ENCODE data around the gene EDNRA. TPM values are rescaled to one million over a fixed set of nuclear protein-coding genes. Genes with fewer than 3 reads are reported as not detected.

Gene EDNRA
- total and polyA plus RNA-seq, 2 of the 4 experiments (the other 2 are of a cell fraction): 3.8 to 6.5 TPM

DNA sequence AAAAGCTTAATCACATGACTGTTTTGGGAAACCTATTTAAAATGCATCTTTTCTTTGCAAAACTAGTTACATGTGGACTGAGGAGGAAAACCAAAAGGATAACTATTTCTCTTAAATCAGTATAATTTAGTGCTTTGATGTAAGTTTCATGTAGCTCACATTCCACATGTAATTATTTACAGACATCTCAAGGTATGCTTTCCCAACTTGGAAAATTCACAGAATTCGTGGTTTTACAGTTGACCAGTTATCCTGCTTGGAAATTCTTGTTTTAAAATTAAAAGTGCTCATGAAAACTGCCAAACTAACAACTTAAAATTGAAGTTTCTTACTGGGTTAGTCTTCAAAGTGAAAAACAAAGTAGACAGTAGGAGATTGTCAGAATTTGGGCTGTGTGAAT, 52.4 kb downstream of the EDNRA start:
- CTCF ChIA-PET: no interaction called here
- POLR2A ChIA-PET (ENCODE audit: unreplicated experiment): no interaction called here

More for the DNA sequence above, 52.4 kb downstream of the EDNRA start:
- Histone ChIP-seq H2BK120ac (ENCODE audit: low read depth, low read length) (no peak overlapping the region), H2BK5ac (ENCODE audit: low read depth, low read length, poor library complexity, severe bottlenecking) (no peak overlapping the region), H3K36me3 (ENCODE audit: control insufficient read depth, insufficient read depth, low read length) (peaks cover 10% of the 10 kb centered on the region; the same call in 1 of the 2 replicates), H2AK5ac (ENCODE audit: low read depth, low read length) (no peak overlapping the region), H4K20me1 (ENCODE audit: insufficient read depth, low read length) (no peaks in the 10 kb centered on the region), H3K27ac (ENCODE audit: insufficient read depth, low read length) (no peak overlapping the region), H3K56ac (ENCODE audit: extremely low read depth, insufficient read depth, low read length) (no peak overlapping the region), H3K79me1 (ENCODE audit: low read depth in 1 of 2, low read length in 2 of 2) (peaks cover 0 to 4% of the 10 kb centered on the region in 2 experiments; a peak in 1 of 4 replicates), H4K91ac (ENCODE audit: insufficient read depth, low read depth, low read length) (no peak overlapping the region), H3K4me2 (ENCODE audit: low read depth, low read length) (no peak overlapping the region), H4K8ac (ENCODE audit: low read depth in 2 of 2, low read length in 2 of 2) (no peak overlapping the region), H2AFZ (replicated peaks; ENCODE audit: low read length, poor library complexity) (no peak overlapping the region), H3K4me3 (ENCODE audit: insufficient read depth, low read depth, low read length) (no peak overlapping the region), H4K5ac (ENCODE audit: low read depth, low read length) (no peak overlapping the region; the same call in 1 of the 2 replicates), H3K9me1 (ENCODE audit: insufficient read depth, low read length) (no peaks in the 10 kb centered on the region; the same call in 1 of the 2 replicates), H3K9me3 (ENCODE audit: control insufficient read depth, insufficient read depth, low read length) (no peaks in the 10 kb centered on the region), H2BK20ac (ENCODE audit: low read depth, low read length) (no peak overlapping the region), H3K23ac (ENCODE audit: low read depth, low read length) (no peak overlapping the region), H3K18ac (ENCODE audit: low read depth, low read length) (no peak overlapping the region), H2BK15ac (ENCODE audit: low read depth, low read length) (no peak overlapping the region), H3K27me3 (ENCODE audit: control insufficient read depth, insufficient read depth, low read length) (no peaks in the 10 kb centered on the region), H3K4ac (ENCODE audit: low read depth, low read length) (no peak overlapping the region), H2AK9ac (replicated peaks; ENCODE audit: low read depth, low read length, poor library complexity) (no peak overlapping the region), H3K9ac (ENCODE audit: low read depth, low read length) (no peak overlapping the region), H3K4me1 (ENCODE audit: control insufficient read depth, insufficient read depth, low read length) (no peaks in the 10 kb centered on the region), H3K14ac (replicated peaks; ENCODE audit: low read depth, low read length) (no peak overlapping the region)
- intact Hi-C loops (cut with micrococcal nuclease): no loop called here
- no peak for DNase-seq
- dilution Hi-C loops (cut with HindIII; ENCODE audit: low sequenced_read_pairs, unreplicated experiment): no loop called here
- ATAC-seq (ENCODE audit: low read depth): no peak
- in situ Hi-C loops (cut with MboI; ENCODE audit: low sequenced_read_pairs): no loop called here
- TF ChIP-seq, protein P1, sequence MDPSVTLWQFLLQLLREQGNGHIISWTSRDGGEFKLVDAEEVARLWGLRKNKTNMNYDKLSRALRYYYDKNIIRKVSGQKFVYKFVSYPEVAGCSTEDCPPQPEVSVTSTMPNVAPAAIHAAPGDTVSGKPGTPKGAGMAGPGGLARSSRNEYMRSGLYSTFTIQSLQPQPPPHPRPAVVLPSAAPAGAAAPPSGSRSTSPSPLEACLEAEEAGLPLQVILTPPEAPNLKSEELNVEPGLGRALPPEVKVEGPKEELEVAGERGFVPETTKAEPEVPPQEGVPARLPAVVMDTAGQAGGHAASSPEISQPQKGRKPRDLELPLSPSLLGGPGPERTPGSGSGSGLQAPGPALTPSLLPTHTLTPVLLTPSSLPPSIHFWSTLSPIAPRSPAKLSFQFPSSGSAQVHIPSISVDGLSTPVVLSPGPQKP (IDR thresholded peaks at IDR 0.05; ENCODE audit: borderline replicate concordance, low read depth, low read length): no peak
- TF ChIP-seq MXI1 (IDR thresholded peaks at IDR 0.05; ENCODE audit: borderline replicate concordance, low read depth, low read length) (no peak), MAFK (IDR thresholded peaks at IDR 0.05; ENCODE audit: low read depth, low read length) (no peak), RFX5 (IDR thresholded peaks at IDR 0.05; ENCODE audit: low read depth, low read length) (no peak)
- TF ChIP-seq, protein P2, sequence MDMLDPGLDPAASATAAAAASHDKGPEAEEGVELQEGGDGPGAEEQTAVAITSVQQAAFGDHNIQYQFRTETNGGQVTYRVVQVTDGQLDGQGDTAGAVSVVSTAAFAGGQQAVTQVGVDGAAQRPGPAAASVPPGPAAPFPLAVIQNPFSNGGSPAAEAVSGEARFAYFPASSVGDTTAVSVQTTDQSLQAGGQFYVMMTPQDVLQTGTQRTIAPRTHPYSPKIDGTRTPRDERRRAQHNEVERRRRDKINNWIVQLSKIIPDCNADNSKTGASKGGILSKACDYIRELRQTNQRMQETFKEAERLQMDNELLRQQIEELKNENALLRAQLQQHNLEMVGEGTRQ (IDR thresholded peaks at IDR 0.05; ENCODE audit: low read depth, low read length): no peak
- BruUV-seq (replicated peaks): no TSS peak
- no CpG with 5 or more reads among the region's 1 CpG for WGBS, 2 experiments (ENCODE audit: extremely low coverage in 2 of 2, insufficient read length in 1 of 2)

All from IMR-90 (cell line).